Measurements from ENCODE around the gene TRIM31. TPM values are rescaled to one million over a fixed set of nuclear protein-coding genes. Genes with fewer than 3 reads are reported as not detected.

TRIM31 gene
- total RNA-seq, 1 experiment from 2014 or later, result 0.13 TPM

- DNase-seq (ENCODE audit: low spot score) (no peak), ATAC-seq (no peak)
- Mint-ChIP-seq H3K4me3 (no peak overlapping the region), H3K4me1 (peaks cover 25% of the 10 kb centered on the region), H3K36me3 (no peaks in the 10 kb centered on the region), H3K27me3 (ENCODE audit: low read depth) (peaks cover 84% of the 10 kb centered on the region), H3K9me3 (no peaks in the 10 kb centered on the region), H3K27ac (no peak overlapping the region)
- POLR2A ChIA-PET, result no interaction called here
- CTCF ChIA-PET, result interaction anchor here (0.8 kb wide), 1 partner anchor 33 kb away, joined by 3 read pairs; no protein-coding TSS in a partner anchor
- no peak for TF ChIP-seq FOXP4 (CRISPR knock-in tag; IDR thresholded peaks at IDR 0.05)
- no peak for TF ChIP-seq ZNF232 (CRISPR knock-in tag; IDR thresholded peaks at IDR 0.05)
- TF ChIP-seq ZNF121 (CRISPR knock-in tag; IDR thresholded peaks at IDR 0.05), result no peak
- no peak for TF ChIP-seq ZMAT4 (CRISPR knock-in tag; IDR thresholded peaks at IDR 0.05)
- TF ChIP-seq NFE2L1 (CRISPR knock-in tag; IDR thresholded peaks at IDR 0.05), result no peak
- TF ChIP-seq ERG (CRISPR knock-in tag; IDR thresholded peaks at IDR 0.05), result no peak
- TF ChIP-seq FOXJ3 (CRISPR knock-in tag; IDR thresholded peaks at IDR 0.05; ENCODE audit: borderline replicate concordance), result no peak
Observed at GRCh38 chr6:30097902-30098768, 14.8 kb downstream of the TRIM31 start.

- Mint-ChIP-seq H3K27me3 (ENCODE audit: low read depth) (peaks cover 75% of the 10 kb centered on the region), H3K27ac (no peak overlapping the region), H3K9me3 (no peaks in the 10 kb centered on the region), H3K36me3 (no peaks in the 10 kb centered on the region), H3K4me1 (peaks cover 23% of the 10 kb centered on the region), H3K4me3 (no peak overlapping the region)
- ATAC-seq, result no peak
- no peak for DNase-seq (ENCODE audit: low spot score)
- CTCF ChIA-PET, result interaction anchor here (0.7 to 1.6 kb wide), 2 partner anchors 35 to 1330 kb away, joined by 3 to 8 read pairs; no protein-coding TSS in a partner anchor
- POLR2A ChIA-PET, result no interaction called here
- TF ChIP-seq TCF7 (CRISPR knock-in tag; IDR thresholded peaks at IDR 0.05; ENCODE audit: low read depth) (no peak), ZNF317 (CRISPR knock-in tag; IDR thresholded peaks at IDR 0.05; ENCODE audit: borderline replicate concordance, low read depth) (no peak), HMGA2 (CRISPR knock-in tag; IDR thresholded peaks at IDR 0.05) (no peak), SMAD3 (CRISPR knock-in tag; IDR thresholded peaks at IDR 0.05; ENCODE audit: borderline replicate concordance) (no peak), ZNF232 (CRISPR knock-in tag; IDR thresholded peaks at IDR 0.05) (no peak), MAX (CRISPR knock-in tag; IDR thresholded peaks at IDR 0.05) (no peak), ELF4 (CRISPR knock-in tag; IDR thresholded peaks at IDR 0.05; ENCODE audit: low read depth) (no peak), TEAD4 (CRISPR knock-in tag; IDR thresholded peaks at IDR 0.05) (no peak), HMGXB4 (CRISPR knock-in tag; IDR thresholded peaks at IDR 0.05) (no peak), ATF3 (CRISPR knock-in tag; conservative IDR thresholded peaks at IDR 0.05) (no peak), FOXJ3 (CRISPR knock-in tag; IDR thresholded peaks at IDR 0.05; ENCODE audit: borderline replicate concordance) (no peak), MXD4 (CRISPR knock-in tag; IDR thresholded peaks at IDR 0.05; ENCODE audit: borderline replicate concordance) (no peak), IRF2 (CRISPR knock-in tag; IDR thresholded peaks at IDR 0.05; ENCODE audit: borderline replicate concordance, low read depth) (no peak), ZSCAN18 (CRISPR knock-in tag; IDR thresholded peaks at IDR 0.05) (no peak), CTCF (IDR thresholded peaks at IDR 0.05) (no peak), MYBL2 (CRISPR knock-in tag; IDR thresholded peaks at IDR 0.05) (no peak)
Observed at GRCh38 chr6:30096829-30097228, 16.1 kb downstream of the TRIM31 start.
